Right atrium auricular region (tissue), 2 donors: Measurements from ENCODE around the gene LRRC25. TPM values are rescaled to one million over a fixed set of nuclear protein-coding genes. Genes with fewer than 3 reads are reported as not detected.
A peak's percentile ranks its signal among the peaks of the same experiment; 100 is the strongest.

Experiments
- DNase-seq: peaks from one replicate; pipeline ENCODE4 v3.0.0-alpha.2; 2019; ENCODE audit warnings: low spot score
- H3K27ac ChIP-seq, 2 donors: fragments of 200-600 bp; sonication (generic); 1 replicate in 1 of 2; 2 replicates in 1 of 2; pipeline ENCODE4 v1.5.1; 2016 to 2019
- H3K27me3 ChIP-seq, 2 donors: fragments of 200-600 bp; sonication (generic); one replicate each; pipeline versions ENCODE4 v1.5.1 to v1.6.0; 2017 to 2019
- H3K36me3 ChIP-seq: fragments of 200-600 bp; sonication (generic); one replicate; pipeline ENCODE4 v1.5.1; 2016
- H3K4me1 ChIP-seq, 2 donors: fragments of 200-600 bp; sonication (generic); one replicate each; pipeline versions ENCODE4 v1.5.1 to v1.6.0; 2017 to 2019
- H3K4me3 ChIP-seq, 2 donors: fragments of 200-600 bp; sonication (generic); 1 replicate in 1 of 2; 2 replicates in 1 of 2; pipeline ENCODE4 v1.5.1; 2017 to 2019; ENCODE audit warnings: mild to moderate bottlenecking in 1 of 2, moderate library complexity in 1 of 2
- H3K9me3 ChIP-seq, 2 donors: fragments of 200-600 bp; sonication (generic); one replicate each; pipeline ENCODE4 v1.5.1; 2019
- total RNA-seq, 2 donors: library from RNA; depleted of rRNA; stranded (reverse); fragments of >200 nt; gene quantifications; one replicate each; pipeline ENCODE4 v1.1.0, GENCODE V29; 2016
- TF ChIP-seq, protein P1 (sequence below), 2 donors: fragments of 200-600 bp; sonication (generic); IDR thresholded peaks; one replicate each; pipeline ENCODE4 v1.5.1; 2019; ENCODE audit warnings: antibody characterized with exemption in 2 of 2

LRRC25 gene
- total RNA-seq, 2 donors from 2014 or later = 2.6 to 6.8 TPM

DNA sequence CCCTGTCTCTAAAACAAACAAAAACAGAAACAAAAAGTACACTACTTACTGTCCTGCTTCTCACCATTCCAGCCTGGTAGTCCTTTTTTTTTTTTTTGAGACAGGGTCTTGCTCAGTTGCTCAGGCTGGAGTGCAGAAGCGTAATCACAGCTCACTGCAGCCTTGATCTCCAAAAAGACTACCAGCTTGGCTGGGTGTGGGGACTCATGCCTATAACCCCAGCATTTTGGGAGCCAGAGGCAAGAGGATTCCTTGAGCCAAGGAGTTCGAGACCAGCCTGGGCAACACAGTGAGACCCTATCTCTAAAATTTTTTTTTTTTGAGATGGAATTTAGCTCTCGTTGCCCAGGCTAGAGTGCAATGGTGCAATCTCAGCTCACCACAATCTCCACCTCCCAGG, 16.6 kb downstream of the LRRC25 start:
- Histone ChIP-seq H3K4me3 (no peak overlapping the region), H3K36me3 (no peaks in the 10 kb centered on the region), H3K9me3 (no peaks in the 10 kb centered on the region), H3K27ac (peak overlapping the region; percentile 68 to 73), H3K4me1 (peaks cover 0 to 17% of the 10 kb centered on the region in 2 donors), H3K27me3 (no peaks in the 10 kb centered on the region)
- DNase-seq = no peak
- TF ChIP-seq, protein P1, sequence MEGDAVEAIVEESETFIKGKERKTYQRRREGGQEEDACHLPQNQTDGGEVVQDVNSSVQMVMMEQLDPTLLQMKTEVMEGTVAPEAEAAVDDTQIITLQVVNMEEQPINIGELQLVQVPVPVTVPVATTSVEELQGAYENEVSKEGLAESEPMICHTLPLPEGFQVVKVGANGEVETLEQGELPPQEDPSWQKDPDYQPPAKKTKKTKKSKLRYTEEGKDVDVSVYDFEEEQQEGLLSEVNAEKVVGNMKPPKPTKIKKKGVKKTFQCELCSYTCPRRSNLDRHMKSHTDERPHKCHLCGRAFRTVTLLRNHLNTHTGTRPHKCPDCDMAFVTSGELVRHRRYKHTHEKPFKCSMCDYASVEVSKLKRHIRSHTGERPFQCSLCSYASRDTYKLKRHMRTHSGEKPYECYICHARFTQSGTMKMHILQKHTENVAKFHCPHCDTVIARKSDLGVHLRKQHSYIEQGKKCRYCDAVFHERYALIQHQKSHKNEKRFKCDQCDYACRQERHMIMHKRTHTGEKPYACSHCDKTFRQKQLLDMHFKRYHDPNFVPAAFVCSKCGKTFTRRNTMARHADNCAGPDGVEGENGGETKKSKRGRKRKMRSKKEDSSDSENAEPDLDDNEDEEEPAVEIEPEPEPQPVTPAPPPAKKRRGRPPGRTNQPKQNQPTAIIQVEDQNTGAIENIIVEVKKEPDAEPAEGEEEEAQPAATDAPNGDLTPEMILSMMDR (IDR thresholded peaks at IDR 0.05) = no peak

DNA sequence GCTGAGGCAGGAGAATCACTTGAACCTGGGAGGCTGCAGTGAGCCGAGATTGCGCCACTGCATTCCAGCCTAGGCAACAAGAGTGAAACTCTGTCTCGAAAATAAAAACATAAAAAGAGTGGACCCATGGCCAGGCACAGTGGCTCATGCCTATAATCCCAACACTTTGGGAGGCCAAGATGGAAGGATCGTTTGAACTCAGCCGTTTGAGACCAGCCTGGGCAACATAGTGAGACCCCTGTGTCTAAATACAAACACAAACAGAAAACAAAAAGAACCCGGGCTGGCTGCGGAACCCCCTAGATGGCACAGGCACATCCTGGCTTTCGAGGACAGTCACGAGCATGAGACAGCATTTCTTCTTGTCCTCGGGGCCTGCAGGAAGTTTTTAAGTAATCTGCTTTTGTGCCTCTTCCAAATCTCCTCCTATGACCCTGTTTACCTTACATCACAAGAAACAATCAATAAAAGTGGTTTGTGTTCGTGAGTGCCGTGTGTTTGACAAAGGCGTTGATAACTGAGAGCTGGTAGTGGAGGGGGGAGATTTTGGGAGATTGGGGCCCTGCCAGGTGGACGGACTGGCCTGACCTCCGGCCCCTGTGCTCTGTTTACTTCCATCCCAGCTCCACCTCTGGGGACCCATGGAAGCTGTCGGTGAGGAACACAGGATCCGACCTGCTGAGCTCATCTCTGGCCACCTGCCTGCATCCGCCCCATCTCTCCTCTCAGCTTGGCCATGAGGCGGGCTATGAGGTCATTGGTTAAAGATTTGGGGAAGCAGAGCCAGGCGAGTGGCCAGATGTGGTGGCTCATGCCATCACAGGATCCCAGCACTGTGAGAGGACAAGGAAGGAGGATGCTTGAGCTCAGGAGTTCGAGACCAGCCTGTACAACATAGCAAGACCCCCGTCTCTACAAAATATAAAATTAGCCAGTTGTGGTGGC, 17.3 kb downstream of the LRRC25 start:
- peak; percentile 96 for DNase-seq
- Histone ChIP-seq H3K27me3 (no peaks in the 10 kb centered on the region), H3K4me1 (peaks cover 0 to 14% of the 10 kb centered on the region in 2 donors), H3K36me3 (no peaks in the 10 kb centered on the region), H3K27ac (peak overlapping the region; percentile 68 to 73), H3K9me3 (no peaks in the 10 kb centered on the region), H3K4me3 (no peak overlapping the region)
- TF ChIP-seq, protein P1 (IDR thresholded peaks at IDR 0.05) = no peak

DNA sequence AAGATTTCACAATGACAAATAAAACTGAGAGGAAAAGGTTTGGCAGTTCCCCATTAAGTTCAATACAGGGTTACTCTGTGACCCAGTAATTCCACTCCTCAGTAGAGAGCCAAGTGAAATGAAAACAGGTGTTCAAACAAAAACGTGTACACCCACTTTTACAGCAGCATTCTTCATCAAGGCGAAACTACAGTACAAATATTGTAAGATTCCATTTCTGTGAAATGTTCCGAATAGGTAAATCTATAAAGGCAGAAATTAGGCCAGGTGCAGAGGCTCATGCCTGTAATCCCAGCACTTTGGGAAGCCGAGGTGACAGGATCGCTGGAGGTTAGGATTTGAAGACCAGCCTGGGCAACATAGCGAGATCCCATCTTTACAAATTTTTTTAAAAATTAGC, 20.4 kb downstream of the LRRC25 start:
- no peaks in the 10 kb centered on the region for H3K9me3 ChIP-seq
- DNase-seq = no peak
- peaks cover 0 to 33% of the 10 kb centered on the region in 2 donors for H3K4me1 ChIP-seq

DNA sequence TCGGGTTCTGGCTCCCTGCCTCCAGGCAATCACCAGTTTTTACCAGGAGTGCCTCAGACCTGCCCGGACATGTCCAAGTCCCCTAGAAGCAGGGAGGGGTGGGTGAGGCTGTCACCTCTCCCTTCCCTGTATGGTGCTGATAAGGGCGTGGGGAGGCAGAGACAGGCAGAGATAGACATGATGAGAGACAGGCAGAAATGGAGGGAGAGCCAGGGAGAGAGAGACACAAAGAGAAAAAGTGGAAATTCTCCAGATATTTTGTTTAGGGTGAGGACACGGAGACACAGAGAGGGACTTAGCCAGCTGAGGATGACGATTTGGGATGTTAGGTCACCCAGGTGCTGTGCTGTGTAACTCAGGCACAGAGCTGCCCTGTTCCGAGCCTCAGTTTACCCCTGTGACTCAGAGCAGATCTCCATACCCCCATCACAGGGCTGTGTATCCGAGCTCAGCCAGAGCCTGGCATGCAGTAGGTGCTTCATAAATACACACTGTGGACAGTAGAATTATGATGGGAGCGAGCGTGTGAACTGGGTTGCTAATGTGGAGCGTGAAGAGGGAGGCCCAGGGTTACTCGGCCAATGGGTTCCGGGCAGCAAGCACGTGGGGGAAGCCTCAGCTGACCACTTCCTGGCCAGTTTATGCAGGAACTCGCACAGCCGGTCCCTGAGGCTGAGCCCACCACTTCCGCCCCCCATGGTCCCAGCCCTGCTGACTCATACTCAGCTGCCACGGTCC, 23.4 kb downstream of the LRRC25 start:
- H3K27me3 ChIP-seq = no peaks in the 10 kb centered on the region
- no peaks in the 10 kb centered on the region for H3K9me3 ChIP-seq
- DNase-seq = peak; percentile 95
- H3K4me3 ChIP-seq = no peak overlapping the region
- H3K36me3 ChIP-seq = no peaks in the 10 kb centered on the region
- H3K27ac ChIP-seq = peak overlapping the region; percentile 62 to 80
- peaks cover 0 to 19% of the 10 kb centered on the region in 2 donors for H3K4me1 ChIP-seq
- TF ChIP-seq, protein P1 (IDR thresholded peaks at IDR 0.05) = no peak

More for the DNA sequence above, 20.4 kb downstream of the LRRC25 start:
- no peaks in the 10 kb centered on the region for H3K36me3 ChIP-seq
- H3K4me3 ChIP-seq = no peak overlapping the region
- H3K27ac ChIP-seq = no peak overlapping the region
- TF ChIP-seq, protein P1 (IDR thresholded peaks at IDR 0.05) = no peak
- H3K27me3 ChIP-seq = no peaks in the 10 kb centered on the region

DNA sequence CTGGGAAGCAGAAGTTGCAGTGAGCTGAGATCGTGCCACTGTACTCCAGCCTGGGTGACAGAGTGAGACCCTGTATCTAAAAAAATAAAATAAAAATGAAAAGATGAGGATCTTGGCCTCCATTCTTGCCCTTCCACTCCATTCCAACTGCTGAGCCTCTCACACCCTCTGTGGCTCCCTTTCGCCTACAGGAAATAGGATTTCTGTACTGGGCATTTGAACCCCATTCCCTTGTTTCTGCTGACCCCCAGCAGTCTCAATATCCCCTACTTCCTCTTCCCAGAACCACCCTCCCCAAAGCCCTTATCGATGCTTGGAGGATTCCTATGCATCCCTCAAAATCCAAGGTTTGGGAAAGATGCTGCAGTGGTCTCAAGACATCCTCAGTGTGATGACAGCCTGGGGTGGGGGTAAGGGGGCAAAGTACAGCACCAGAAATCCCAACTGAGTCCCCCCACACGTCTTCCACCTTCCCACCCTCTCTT, 24.0 kb downstream of the LRRC25 start:
- no peaks in the 10 kb centered on the region for H3K9me3 ChIP-seq
- peaks cover 0 to 19% of the 10 kb centered on the region in 2 donors for H3K4me1 ChIP-seq
- no peaks in the 10 kb centered on the region for H3K36me3 ChIP-seq
- no peak overlapping the region for H3K4me3 ChIP-seq
- H3K27me3 ChIP-seq = no peaks in the 10 kb centered on the region
- H3K27ac ChIP-seq = peak overlapping the region; percentile 62 to 80
- TF ChIP-seq, protein P1 (IDR thresholded peaks at IDR 0.05) = no peak
- no peak for DNase-seq
